ENCODE data around the gene GRM4.

- TF ChIP-seq CTCF (IDR thresholded peaks at IDR 0.05) (no peak), POLR2AphosphoS5 (IDR thresholded peaks at IDR 0.05) (no peak), POLR2A (IDR thresholded peaks at IDR 0.05) (no peak), EP300 (IDR thresholded peaks at IDR 0.05) (no peak)
Observed at GRCh38 chr6:34059136-34059731, 86.7 kb downstream of the GRM4 start.
